NCI-H2171 treated with DMSO at 0.1 percent for 48 hours (cell line): ENCODE measurements around the gene PHF2.

Source experiments
- DNase-seq: peaks from one replicate; lab custom pipeline; 2025; lab: John Stamatoyannopoulos, UW

PHF2 gene

GRCh38 chr9:93587284-93587650 lies 10.9 kb downstream of the PHF2 start:
- no peak for DNase-seq

- no peak for DNase-seq
Measured at GRCh38 chr9:93587651-93588347, 11.4 kb downstream of the PHF2 start.

- no peak for DNase-seq
Measured at GRCh38 chr9:93588641-93589609, 12.5 kb downstream of the PHF2 start.

- DNase-seq, result no peak
Measured at GRCh38 chr9:93589688-93590087, 13.3 kb downstream of the PHF2 start.

- no peak for DNase-seq
Measured at GRCh38 chr9:93590609-93591234, 14.3 kb downstream of the PHF2 start.

- DNase-seq, result no peak
Measured at GRCh38 chr9:93591301-93592007, 15.1 kb downstream of the PHF2 start.

- DNase-seq, result no peak
Measured at GRCh38 chr9:93592008-93592642, 15.7 kb downstream of the PHF2 start.

GRCh38 chr9:93592643-93593021 lies 16.2 kb downstream of the PHF2 start:
- DNase-seq, result peak; percentile 29

GRCh38 chr9:93593144-93593658 lies 16.8 kb downstream of the PHF2 start:
- no peak for DNase-seq

GRCh38 chr9:93594041-93594756 lies 17.8 kb downstream of the PHF2 start:
- no peak for DNase-seq

- DNase-seq, result no peak
Measured at GRCh38 chr9:93595461-93595860, 19.1 kb downstream of the PHF2 start.

GRCh38 chr9:93595861-93596365 lies 19.5 kb downstream of the PHF2 start:
- DNase-seq, result no peak

- DNase-seq, result no peak
Measured at GRCh38 chr9:93596399-93596798, 20.0 kb downstream of the PHF2 start.

- DNase-seq, result no peak
Measured at GRCh38 chr9:93597142-93597706, 20.8 kb downstream of the PHF2 start.

GRCh38 chr9:93597871-93598646 lies 21.7 kb downstream of the PHF2 start:
- peak; percentile 39 for DNase-seq

GRCh38 chr9:93598647-93599241 lies 22.4 kb downstream of the PHF2 start:
- DNase-seq, result no peak

GRCh38 chr9:93599571-93600403 lies 23.4 kb downstream of the PHF2 start:
- no peak for DNase-seq

GRCh38 chr9:93600504-93600903 lies 24.1 kb downstream of the PHF2 start:
- DNase-seq, result peak; percentile 59
